Right lobe of liver (tissue), 6 donors: ENCODE data around the gene COL23A1. TPM values are rescaled to one million over a fixed set of nuclear protein-coding genes. Genes with fewer than 3 reads are reported as not detected.
A peak's percentile ranks its signal among the peaks of the same experiment; 100 is the strongest.

Experiments used
- ATAC-seq, 4 donors: fragments of 200-7000 bp; cut with Tn5 transposase; one replicate each; pipeline ENCODE4 v1.9.1; 2020; ENCODE audit warnings: mild to moderate bottlenecking in 4 of 4, moderate library complexity in 4 of 4
- DNase-seq, 3 donors: peaks; one replicate each; pipeline ENCODE4 v3.0.0-alpha.2; 2020
- H3K27ac ChIP-seq, 3 donors: fragments of 200-600 bp; one replicate each; pipeline ENCODE4 v1.8.0; 2022
- H3K27me3 ChIP-seq, 2 donors: fragments of 200-600 bp; one replicate each; pipeline ENCODE4 v1.8.0; 2022
- H3K36me3 ChIP-seq, 4 donors: fragments of 200-600 bp; sonication (generic) in 1 of 4; one replicate each; pipeline versions ENCODE4 v1.5.1 to v1.8.0; 2017 to 2022; ENCODE audit warnings: control low read depth in 1 of 4
- H3K4me1 ChIP-seq, 4 donors: fragments of 200-600 bp; sonication (generic) in 1 of 4; one replicate each; pipeline versions ENCODE4 v1.5.1 to v1.8.0; 2017 to 2022; ENCODE audit warnings: control low read depth in 1 of 4
- H3K4me3 ChIP-seq, 3 donors: fragments of 200-600 bp; one replicate each; pipeline ENCODE4 v1.8.0; 2022
- H3K9me3 ChIP-seq, 4 donors: fragments of 200-600 bp; sonication (generic) in 1 of 4; one replicate each; pipeline versions ENCODE4 v1.5.1 to v1.8.0; 2017 to 2022; ENCODE audit warnings: control low read depth in 1 of 4
- CTCF ChIP-seq, 4 donors: fragments of 200-600 bp in 3 of 4; fragments of 450-650 bp in 1 of 4; IDR thresholded peaks; one replicate each; pipeline versions ENCODE4 v1.5.1 to v1.8.0; 2016 to 2022; ENCODE audit warnings: antibody characterized with exemption in 4 of 4, mild to moderate bottlenecking in 2 of 4
- POLR2A ChIP-seq: fragments of 450-650 bp; IDR thresholded peaks from one replicate; pipeline ENCODE4 v1.6.1; 2017; ENCODE audit warnings: antibody characterized with exemption, mild to moderate bottlenecking
- WGBS: methylation state at CpG from one replicate; pipeline ENCODE4 v1.1.6; 2018; ENCODE audit warnings: low coverage, low lambda C conversion rate; ENCODE audit not compliant: insufficient coverage; ENCODE audit errors: missing lambda C conversion rate; 5-methylcytosine and 5-hydroxymethylcytosine counted together
- intact Hi-C, 2 donors: fragments of 100-400 bp; cut with DNase I; formaldehyde crosslinking; loops; one replicate each; pipeline versions ENCODE4 v1.11.2 to v1.14.1; 2022
- total RNA-seq, 6 experiments: library from RNA; depleted of rRNA in 2 of 6; stranded (reverse); fragments of >200 nt in 2 of 6; fragmentation: NEBNext Ultra II Directional in 3 of 6; extraction: Animal tissue kit (Norgen Biotek cat#: 25700) in 3 of 6; gene quantifications; one replicate each; pipeline versions ENCODE4 v1.1.0 to v1.2.4, GENCODE V29; 2016 to 2023
- donor health status: DM: no; HTN: yes; CAD: no.
- donor health status: DM: no; HTN: no; CAD: no.
- donor health status: DM: no; HTN: no; CAD: no.
- donor health status: DM: no; HTN: yes; CAD: no.
- donor health status: DM: no; HTN: yes; CAD: no.

COL23A1 gene
- total RNA-seq, 6 experiments from 2014 or later = 0.25 to 1.2 (median 0.50) TPM

GRCh38 chr5:178392931-178393394 is 197.2 kb downstream of the COL23A1 start:
- Histone ChIP-seq H3K4me1 (no peaks in the 10 kb centered on the region), H3K4me3 (no peak overlapping the region), H3K27ac (no peak overlapping the region), H3K9me3 (no peaks in the 10 kb centered on the region), H3K27me3 (no peaks in the 10 kb centered on the region), H3K36me3 (no peaks in the 10 kb centered on the region)
- intact Hi-C loops = loop anchor here in 1 of 2 donors (10.0 kb wide), 1 partner anchor 48 kb away; no protein-coding TSS in a partner anchor
- ATAC-seq = peak; percentile 42 to 79 (median 63)
- WGBS = 46% methylated on average over 10 of the region's 11 CpGs
- TF ChIP-seq CTCF (IDR thresholded peaks at IDR 0.05) (no peak), POLR2A (no peak)
- peak in 1 of 3 donors; percentile 39 for DNase-seq

GRCh38 chr5:178392386-178392785 is 197.8 kb downstream of the COL23A1 start:
- no peak overlapping the region for H3K27ac ChIP-seq
- ATAC-seq = no peak
- no peaks in the 10 kb centered on the region for H3K9me3 ChIP-seq
- intact Hi-C loops = loop anchor here in 1 of 2 donors (10.0 kb wide), 1 partner anchor 48 kb away; no protein-coding TSS in a partner anchor
- no peaks in the 10 kb centered on the region for H3K36me3 ChIP-seq
- peak in 1 of 3 donors; percentile 23 for DNase-seq
- 61% methylated on average over 7 of the region's 7 CpGs for WGBS
- TF ChIP-seq POLR2A = no peak
- no peak for TF ChIP-seq CTCF (IDR thresholded peaks at IDR 0.05)
- no peaks in the 10 kb centered on the region for H3K27me3 ChIP-seq
- H3K4me1 ChIP-seq = no peaks in the 10 kb centered on the region
- no peak overlapping the region for H3K4me3 ChIP-seq

- no peaks in the 10 kb centered on the region for H3K9me3 ChIP-seq
- 47% methylated on average over 4 of the region's 4 CpGs for WGBS
- TF ChIP-seq POLR2A (no peak), CTCF (IDR thresholded peaks at IDR 0.05) (no peak)
Observed at GRCh38 chr5:178391480-178391879, 198.7 kb downstream of the COL23A1 start.

GRCh38 chr5:178389796-178390195 is 200.4 kb downstream of the COL23A1 start:
- Histone ChIP-seq H3K27me3 (no peaks in the 10 kb centered on the region), H3K4me1 (no peaks in the 10 kb centered on the region), H3K36me3 (no peaks in the 10 kb centered on the region), H3K4me3 (no peak overlapping the region), H3K9me3 (no peaks in the 10 kb centered on the region), H3K27ac (no peak overlapping the region)
- DNase-seq = peak in 1 of 3 donors; percentile 42
- 67% methylated on average over 1 of the region's 12 CpGs for WGBS
- TF ChIP-seq CTCF (IDR thresholded peaks at IDR 0.05) = no peak
- TF ChIP-seq POLR2A = no peak
- intact Hi-C loops = loop anchor here in 1 of 2 donors (10.0 kb wide), 1 partner anchor 45 kb away; no protein-coding TSS in a partner anchor
- ATAC-seq = no peak

More at GRCh38 chr5:178391480-178391879, 198.7 kb downstream of the COL23A1 start:
- intact Hi-C loops = loop anchor here in 1 of 2 donors (10.0 kb wide), 1 partner anchor 47 kb away; no protein-coding TSS in a partner anchor
- no peak overlapping the region for H3K27ac ChIP-seq
- no peaks in the 10 kb centered on the region for H3K27me3 ChIP-seq
- no peak for ATAC-seq
- no peaks in the 10 kb centered on the region for H3K36me3 ChIP-seq
- no peaks in the 10 kb centered on the region for H3K4me1 ChIP-seq
- DNase-seq = peak in 1 of 3 donors; percentile 7
- no peak overlapping the region for H3K4me3 ChIP-seq
